ENCODE data around the gene ADCY7.
"Not testable (repeated sequence)": the region's sequence is repeated elsewhere in the genome, so short reads cannot be mapped to it uniquely, and the experiment has no call there.

DNA sequence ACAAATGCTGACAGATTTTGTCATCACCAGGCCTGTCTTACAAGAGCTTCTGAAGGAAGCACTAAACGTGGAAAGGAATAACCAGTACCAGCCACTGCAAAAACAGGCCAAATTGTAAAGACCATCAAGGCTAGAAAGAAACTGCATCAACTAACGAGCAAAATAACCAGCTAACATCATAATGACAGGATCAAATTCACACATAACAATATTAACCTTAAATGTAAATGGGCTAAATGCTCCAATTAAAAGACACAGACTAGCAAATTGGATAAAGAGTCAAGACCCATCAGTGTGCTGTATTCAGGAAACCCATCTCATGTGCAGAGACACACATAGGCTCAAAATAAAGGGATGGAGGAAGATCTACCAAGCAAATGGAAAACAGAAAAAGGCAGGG is 78.9 kb downstream of the ADCY7 start:
- not testable (repeated sequence) for TF ChIP-seq SMAD2 (IDR thresholded peaks at IDR 0.05; ENCODE audit: low read depth, low read length); CREM (IDR thresholded peaks at IDR 0.05; ENCODE audit: low read depth); CEBPG (CRISPR knock-in tag; IDR thresholded peaks at IDR 0.05); CEBPG (tag; conservative IDR thresholded peaks at IDR 0.05 in 1 of 2, IDR thresholded peaks at IDR 0.05 in 1 of 2); EP300 (IDR thresholded peaks at IDR 0.05; ENCODE audit: low read length); SMARCA5 (IDR thresholded peaks at IDR 0.05); ILF3 (IDR thresholded peaks at IDR 0.05; ENCODE audit: borderline replicate concordance); MAFG (tag; conservative IDR thresholded peaks at IDR 0.05); SP1 (CRISPR knock-in tag; IDR thresholded peaks at IDR 0.05)
- TF ChIP-seq, protein P1, sequence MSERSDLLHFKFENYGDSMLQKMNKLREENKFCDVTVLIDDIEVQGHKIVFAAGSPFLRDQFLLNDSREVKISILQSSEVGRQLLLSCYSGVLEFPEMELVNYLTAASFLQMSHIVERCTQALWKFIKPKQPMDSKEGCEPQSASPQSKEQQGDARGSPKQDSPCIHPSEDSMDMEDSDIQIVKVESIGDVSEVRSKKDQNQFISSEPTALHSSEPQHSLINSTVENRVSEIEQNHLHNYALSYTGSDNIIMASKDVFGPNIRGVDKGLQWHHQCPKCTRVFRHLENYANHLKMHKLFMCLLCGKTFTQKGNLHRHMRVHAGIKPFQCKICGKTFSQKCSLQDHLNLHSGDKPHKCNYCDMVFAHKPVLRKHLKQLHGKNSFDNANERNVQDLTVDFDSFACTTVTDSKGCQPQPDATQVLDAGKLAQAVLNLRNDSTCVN (CRISPR knock-in tag; IDR thresholded peaks at IDR 0.05): not testable (repeated sequence)
